ENCODE data around the gene UMAD1. TPM values are rescaled to one million over a fixed set of nuclear protein-coding genes. Genes with fewer than 3 reads are reported as not detected.

Gene UMAD1
- total RNA-seq, 1 donor from 2014 or later: 18.0 TPM

DNA sequence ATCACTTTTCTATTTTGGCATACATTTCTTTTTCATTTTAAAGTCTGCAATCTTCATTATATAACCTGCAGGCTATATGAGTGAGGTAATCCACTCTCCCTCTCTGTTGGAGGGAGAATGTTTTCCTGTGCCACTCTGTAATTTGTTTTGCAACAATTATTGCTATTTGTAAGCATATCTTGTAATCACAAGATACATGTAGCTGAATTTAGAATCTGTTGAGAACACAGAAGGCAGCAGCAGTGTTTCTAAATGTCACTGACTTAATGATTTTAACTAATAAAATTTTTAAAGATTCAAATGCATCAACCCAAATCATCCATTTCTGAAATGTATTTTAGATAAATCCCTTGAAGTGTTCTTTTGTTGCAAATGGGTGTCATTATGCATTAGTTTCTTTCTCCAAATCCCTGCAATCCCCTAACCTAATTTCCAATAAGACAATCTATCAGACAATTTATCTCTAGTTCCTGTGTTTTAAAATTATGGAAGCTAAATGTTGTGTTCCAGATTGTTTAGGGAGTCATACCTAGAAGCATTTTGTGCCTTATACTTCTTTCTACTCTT is 19.8 kb upstream of the UMAD1 start:
- H3K4me3 ChIP-seq: no peak overlapping the region
- TF ChIP-seq, protein P1, sequence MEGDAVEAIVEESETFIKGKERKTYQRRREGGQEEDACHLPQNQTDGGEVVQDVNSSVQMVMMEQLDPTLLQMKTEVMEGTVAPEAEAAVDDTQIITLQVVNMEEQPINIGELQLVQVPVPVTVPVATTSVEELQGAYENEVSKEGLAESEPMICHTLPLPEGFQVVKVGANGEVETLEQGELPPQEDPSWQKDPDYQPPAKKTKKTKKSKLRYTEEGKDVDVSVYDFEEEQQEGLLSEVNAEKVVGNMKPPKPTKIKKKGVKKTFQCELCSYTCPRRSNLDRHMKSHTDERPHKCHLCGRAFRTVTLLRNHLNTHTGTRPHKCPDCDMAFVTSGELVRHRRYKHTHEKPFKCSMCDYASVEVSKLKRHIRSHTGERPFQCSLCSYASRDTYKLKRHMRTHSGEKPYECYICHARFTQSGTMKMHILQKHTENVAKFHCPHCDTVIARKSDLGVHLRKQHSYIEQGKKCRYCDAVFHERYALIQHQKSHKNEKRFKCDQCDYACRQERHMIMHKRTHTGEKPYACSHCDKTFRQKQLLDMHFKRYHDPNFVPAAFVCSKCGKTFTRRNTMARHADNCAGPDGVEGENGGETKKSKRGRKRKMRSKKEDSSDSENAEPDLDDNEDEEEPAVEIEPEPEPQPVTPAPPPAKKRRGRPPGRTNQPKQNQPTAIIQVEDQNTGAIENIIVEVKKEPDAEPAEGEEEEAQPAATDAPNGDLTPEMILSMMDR (IDR thresholded peaks at IDR 0.05): no peak
- no peak overlapping the region for H3K27ac ChIP-seq
- H3K4me1 ChIP-seq: no peaks in the 10 kb centered on the region
- H3K9me3 ChIP-seq: no peaks in the 10 kb centered on the region
- no peaks in the 10 kb centered on the region for H3K36me3 ChIP-seq
- DNase-seq: no peak
- no peak for ATAC-seq
- intact Hi-C loops (cut with DNase I): no loop called here
- H3K27me3 ChIP-seq: no peaks in the 10 kb centered on the region

DNA sequence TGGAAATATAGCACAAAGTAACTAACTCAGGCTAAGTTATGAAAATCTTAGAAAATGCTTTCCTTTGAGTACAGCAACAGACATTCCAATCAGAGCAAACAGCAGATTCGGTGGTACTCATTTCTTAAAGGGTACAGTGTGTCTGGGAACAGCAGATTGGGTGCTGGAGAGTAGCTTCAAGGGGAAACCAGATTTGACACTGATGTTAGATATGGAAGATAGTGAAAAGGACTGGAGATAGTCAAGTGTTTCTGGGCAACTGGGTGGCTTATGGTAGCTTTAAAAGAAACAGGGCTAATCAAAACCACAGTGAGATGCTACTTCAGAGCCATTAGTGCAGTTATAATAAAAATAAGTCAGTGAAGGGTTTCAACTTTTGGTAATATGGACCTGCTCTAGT is 12.1 kb upstream of the UMAD1 start:
- H3K9me3 ChIP-seq: no peaks in the 10 kb centered on the region
- H3K4me1 ChIP-seq: no peaks in the 10 kb centered on the region
- H3K36me3 ChIP-seq: no peaks in the 10 kb centered on the region
- DNase-seq: no peak
- ATAC-seq: no peak
- H3K27me3 ChIP-seq: no peaks in the 10 kb centered on the region
- H3K4me3 ChIP-seq: no peak overlapping the region
- no peak overlapping the region for H3K27ac ChIP-seq
- TF ChIP-seq, protein P1 (IDR thresholded peaks at IDR 0.05): no peak
- intact Hi-C loops (cut with DNase I): no loop called here

DNA sequence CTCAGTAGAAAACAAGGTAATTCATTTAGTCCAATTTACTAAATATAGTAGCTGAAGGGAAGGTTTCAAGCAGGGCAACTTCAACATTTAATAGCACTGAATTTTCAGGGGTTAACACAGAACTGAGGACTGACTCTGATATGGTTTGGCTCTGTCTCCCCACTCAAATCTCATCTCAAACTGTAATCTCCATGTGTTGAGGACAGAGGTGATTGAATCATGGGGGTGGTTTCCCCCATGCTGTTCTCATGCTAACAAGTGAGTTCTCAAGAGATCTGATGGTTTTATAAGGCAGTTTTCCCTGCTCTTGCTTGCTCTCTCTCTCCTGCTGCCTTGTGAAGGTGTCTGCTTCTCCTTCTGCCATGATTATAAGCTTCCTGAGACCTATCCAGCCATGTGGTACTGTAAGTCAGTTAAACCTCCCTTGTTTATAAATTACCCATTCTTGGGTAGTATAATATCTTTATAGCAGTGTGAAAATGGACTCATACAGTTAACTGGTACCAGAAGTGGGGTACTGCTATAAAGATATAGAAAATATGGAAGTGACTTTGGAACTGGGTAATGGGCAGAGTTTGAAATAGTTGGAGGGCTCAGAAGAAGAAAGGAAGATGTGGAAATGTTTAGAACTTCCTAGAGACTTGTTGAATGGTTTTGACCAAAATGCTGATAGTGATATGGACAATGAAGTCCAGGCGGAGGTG is 9.8 kb upstream of the UMAD1 start:
- Histone ChIP-seq H3K36me3 (no peaks in the 10 kb centered on the region), H3K4me3 (no peak overlapping the region)

DNA sequence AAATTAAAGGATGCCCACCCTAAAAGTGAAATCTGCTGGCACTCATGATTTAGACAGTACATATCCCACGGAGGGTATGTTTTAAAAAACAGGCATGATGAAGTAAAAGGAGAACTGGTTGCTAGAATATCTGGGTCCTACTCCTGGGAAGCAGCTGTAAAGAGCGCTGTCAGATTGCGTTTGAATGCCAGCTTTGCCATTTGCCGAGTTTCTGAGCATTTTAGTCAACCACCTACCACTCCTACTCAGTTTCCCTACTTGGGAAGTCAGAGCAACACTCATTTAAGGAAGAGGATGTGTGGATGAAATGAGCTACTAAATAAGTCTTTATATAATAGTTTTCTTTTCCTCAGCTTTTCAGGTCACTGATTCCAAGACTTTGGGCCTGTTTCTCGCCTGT is 1.1 kb upstream of the UMAD1 start:
- DNase-seq: no peak
- Histone ChIP-seq H3K9me3 (no peaks in the 10 kb centered on the region), H3K27me3 (no peaks in the 10 kb centered on the region), H3K27ac (peak overlapping the region; percentile 90), H3K4me3 (peak overlapping the region; percentile 76), H3K4me1 (peaks cover 12% of the 10 kb centered on the region), H3K36me3 (peaks cover 8% of the 10 kb centered on the region)
- ATAC-seq: no peak
- TF ChIP-seq, protein P1 (IDR thresholded peaks at IDR 0.05): no peak
- intact Hi-C loops (cut with DNase I): no loop called here

More for the DNA sequence above, 9.8 kb upstream of the UMAD1 start:
- TF ChIP-seq, protein P1 (IDR thresholded peaks at IDR 0.05): no peak
- H3K27me3 ChIP-seq: no peaks in the 10 kb centered on the region
- intact Hi-C loops (cut with DNase I): no loop called here
- DNase-seq: no peak
- H3K4me1 ChIP-seq: no peaks in the 10 kb centered on the region
- H3K9me3 ChIP-seq: no peaks in the 10 kb centered on the region
- ATAC-seq: no peak
- H3K27ac ChIP-seq: no peak overlapping the region

DNA sequence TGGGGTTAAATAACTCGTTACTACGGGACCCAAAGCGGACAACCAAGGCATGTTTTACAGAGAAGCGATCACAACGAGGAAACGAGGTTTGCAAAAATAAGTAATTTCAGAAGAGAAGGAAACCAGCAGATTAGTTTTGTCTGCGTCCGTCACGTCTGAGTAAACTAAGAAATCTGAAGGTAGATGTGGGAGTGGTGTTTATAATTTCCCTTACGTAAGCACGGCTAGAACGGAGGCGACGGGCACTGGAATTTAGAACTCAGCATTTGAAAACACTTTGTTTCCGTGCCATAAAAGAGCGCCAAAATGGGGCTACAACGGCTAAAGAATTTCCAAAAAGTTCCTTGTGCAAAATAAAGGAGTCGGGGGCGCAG is 718 bp upstream of the UMAD1 start:
- H3K9me3 ChIP-seq: no peaks in the 10 kb centered on the region
- no peaks in the 10 kb centered on the region for H3K27me3 ChIP-seq
- peaks cover 12% of the 10 kb centered on the region for H3K4me1 ChIP-seq
- ATAC-seq (no peak), DNase-seq (no peak)
- peak overlapping the region; percentile 76 for H3K4me3 ChIP-seq
- peaks cover 8% of the 10 kb centered on the region for H3K36me3 ChIP-seq
- H3K27ac ChIP-seq: peak overlapping the region; percentile 90
- intact Hi-C loops (cut with DNase I): no loop called here
- TF ChIP-seq, protein P1 (IDR thresholded peaks at IDR 0.05): no peak

Measured in upper lobe of right lung (tissue), 1 donor.